NOMO-1 treated with DMSO at 0.1 percent for 48 hours (cell line): ENCODE data around the gene REC114.
"Not testable (repeated sequence)": the region's sequence is repeated elsewhere in the genome, so short reads cannot be mapped to it uniquely, and the experiment has no call there.

Experiments
- DNase-seq: peaks from one replicate; lab custom pipeline; 2025; ENCODE audit not compliant: unreplicated experiment; lab: John Stamatoyannopoulos, UW

REC114 gene, protein sequence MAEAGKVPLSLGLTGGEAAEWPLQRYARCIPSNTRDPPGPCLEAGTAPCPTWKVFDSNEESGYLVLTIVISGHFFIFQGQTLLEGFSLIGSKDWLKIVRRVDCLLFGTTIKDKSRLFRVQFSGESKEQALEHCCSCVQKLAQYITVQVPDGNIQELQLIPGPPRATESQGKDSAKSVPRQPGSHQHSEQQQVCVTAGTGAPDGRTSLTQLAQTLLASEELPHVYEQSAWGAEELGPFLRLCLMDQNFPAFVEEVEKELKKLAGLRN

GRCh38 chr15:73442968-73443367, at the start of gene REC114:
Gene REC114 (plus strand): TSS chr15:73443164. CDS start chr15:73443186, 22 bp downstream.
- no peak for DNase-seq

GRCh38 chr15:73393336-73393735, 49.6 kb upstream of the REC114 start:
- DNase-seq, result no peak

- DNase-seq, result no peak
Measured at GRCh38 chr15:73394782-73395181, 48.2 kb upstream of the REC114 start.

- DNase-seq, result no peak
Measured at GRCh38 chr15:73395671-73396070, 47.3 kb upstream of the REC114 start.

- DNase-seq, result no peak
Measured at GRCh38 chr15:73397461-73397860, 45.5 kb upstream of the REC114 start.

DNA sequence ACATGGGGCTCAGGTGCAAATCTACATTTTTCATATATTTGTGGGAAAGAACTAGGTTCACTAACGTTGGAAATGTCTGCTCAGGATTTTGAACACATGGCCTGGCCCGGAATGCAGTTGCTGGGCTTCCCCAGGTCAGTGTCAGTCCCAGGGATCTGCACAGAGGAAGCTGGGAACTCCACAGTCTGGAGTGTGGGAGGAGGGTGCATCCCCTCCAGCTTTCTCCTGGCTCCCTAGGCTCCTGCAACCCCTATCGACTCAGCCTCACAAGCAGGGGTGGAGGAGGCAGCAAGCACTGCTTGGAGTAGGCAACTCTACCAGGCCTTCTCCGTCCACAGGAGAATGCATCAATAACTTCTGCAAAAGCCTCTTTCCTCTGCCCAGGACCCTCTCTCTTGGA, 44.1 kb upstream of the REC114 start:
- DNase-seq, result no peak

DNA sequence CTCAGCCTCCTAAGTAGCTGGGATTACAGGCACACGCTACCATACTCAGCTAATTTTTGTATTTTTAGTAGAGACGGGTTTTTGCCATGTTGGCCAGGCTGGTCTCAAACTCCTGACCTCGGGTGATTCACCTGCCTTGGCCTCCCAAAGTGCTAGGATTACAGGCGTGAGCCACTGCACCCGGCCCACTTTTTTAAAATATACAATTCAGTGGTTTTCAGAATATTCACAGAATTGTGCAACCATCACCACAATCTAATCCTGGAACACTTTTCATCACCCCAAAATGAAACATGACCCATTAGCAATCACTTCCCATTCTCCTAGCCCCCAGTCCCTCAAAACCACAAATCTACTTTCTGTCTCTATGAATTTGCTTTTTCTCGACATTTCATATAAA, 42.7 kb upstream of the REC114 start:
- DNase-seq, result peak; percentile 90

DNA sequence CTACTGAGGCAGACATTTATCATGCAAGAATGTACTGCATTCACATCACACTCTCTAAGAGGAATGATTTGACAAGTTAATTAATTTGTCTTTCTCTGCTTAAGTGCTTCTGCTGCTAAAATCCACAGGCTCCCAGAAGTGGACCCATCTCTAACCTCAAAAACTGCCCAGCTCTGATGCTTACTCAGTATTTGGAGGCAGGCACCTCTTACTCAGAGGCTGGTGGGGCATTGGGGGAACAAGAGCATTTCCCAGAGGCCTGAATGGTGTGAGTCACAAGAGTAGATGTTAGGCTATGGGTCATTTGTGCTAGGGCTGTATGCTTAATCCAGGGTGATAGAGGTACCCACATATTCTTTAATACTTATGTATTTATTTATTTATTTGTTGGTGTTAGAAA, 39.8 kb upstream of the REC114 start:
- DNase-seq, result no peak

DNA sequence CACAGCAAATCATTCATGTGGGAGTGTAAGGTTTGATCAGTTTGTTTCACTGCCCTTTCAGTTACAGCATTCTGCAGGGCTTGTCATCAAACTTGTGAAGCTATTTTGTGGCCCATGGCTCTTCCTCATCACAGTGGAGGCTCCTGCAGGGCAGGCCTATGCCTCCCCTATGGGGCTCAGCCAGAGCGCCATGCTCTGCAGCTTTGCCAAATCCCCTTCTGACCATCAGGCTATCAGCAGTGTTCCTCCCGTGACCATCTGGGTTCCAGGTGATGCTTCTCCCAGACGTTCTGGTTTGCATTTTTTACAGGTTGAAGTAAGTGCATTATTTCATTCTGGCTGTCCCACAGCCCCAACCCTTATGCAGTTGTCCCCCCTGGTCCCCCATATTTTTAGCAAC, 28.1 kb upstream of the REC114 start:
- no peak for DNase-seq

GRCh38 chr15:73424506-73424905, 18.5 kb upstream of the REC114 start:
- peak; percentile 28 for DNase-seq

DNA sequence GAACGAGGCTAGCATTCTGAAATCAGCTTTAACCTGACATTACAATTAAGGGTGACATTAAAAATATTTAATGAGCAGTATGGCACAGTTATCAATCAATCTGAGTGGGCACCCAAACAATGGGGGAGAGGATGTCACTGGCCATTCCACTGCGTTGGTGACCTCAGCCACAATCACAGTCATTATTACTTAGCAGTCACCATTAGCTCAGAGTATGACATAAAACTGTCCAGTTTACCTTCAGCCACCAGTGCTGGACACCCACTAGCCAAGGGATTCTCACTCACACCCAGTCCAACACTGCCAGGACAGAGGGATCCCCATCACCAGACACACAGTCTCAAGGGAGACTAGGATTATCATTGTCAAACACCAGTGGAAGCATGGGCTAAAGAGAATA, 17.5 kb upstream of the REC114 start:
- no peak for DNase-seq

DNA sequence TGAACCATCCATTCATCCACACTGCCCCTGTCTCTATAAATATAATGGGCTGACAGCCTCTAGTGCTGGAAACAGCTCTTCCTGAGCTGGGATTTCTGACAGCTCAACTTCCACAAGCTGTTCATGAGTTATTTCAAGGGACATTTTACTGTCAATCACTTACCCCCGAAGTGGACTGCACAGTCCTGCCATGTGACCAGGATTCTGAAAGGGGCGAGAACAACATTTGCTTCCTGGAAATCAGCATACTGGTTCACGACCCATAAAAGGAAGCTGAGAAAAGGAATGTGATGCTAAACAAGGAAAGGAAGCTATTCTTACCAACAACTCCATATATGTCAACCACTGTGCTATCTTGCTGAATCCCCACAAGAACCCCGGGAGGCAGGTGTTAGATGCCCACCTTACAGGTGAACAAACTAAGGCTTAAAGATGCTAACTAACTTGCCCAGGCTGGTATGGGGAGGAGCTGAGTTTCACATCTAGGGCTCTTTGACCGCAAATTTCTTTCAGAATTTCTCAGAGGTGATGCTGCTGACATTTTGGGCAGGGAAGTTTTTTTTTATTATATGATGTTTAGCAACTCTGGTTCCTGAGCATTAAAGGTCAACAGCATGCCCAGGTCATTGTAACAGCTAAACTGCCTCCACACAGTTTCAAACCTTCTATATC, 16.5 kb upstream of the REC114 start:
- DNase-seq, result no peak

DNA sequence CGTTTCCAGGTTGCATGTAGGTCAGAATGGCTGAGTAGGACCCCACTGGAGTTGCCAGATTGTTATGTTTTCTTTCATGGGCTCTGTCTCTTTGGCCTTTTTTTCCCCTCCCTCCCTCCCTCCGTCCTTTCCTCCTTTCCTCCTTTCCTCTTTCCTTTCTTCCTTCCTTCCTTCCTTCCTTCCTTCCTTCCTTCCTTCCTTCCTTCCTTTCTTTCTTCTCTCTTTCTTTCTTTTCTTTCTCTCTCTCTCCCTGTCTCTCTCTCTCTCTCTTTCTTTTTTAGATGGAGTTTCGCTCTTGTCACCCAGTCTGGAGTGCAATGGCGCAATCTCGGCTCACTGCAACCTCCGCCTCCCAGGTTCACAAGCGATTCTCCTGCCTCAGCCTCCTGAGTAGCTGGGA, 11.6 kb upstream of the REC114 start:
- DNase-seq, result not testable (repeated sequence)

- no peak for DNase-seq
Measured at GRCh38 chr15:73433873-73434272, 9.1 kb upstream of the REC114 start.

DNA sequence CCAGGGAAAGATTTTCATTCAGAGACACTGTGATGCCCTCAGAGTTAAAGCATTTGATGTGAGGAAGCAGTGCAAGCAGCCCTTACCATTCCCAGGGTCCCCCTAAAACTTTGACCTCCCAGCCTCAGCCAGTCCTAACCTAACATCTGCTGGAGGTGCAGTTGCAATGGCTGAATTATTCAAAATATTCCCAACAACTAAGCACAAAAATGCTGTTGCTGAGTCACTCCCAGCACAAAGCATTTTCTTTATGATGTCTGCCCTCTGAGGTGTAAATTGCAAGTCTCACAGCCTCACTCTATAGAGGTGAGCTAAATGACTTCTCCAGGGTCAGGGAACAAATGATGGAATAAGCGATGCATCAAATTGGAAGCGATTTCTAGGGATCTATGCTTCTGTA, 6.4 kb upstream of the REC114 start:
- DNase-seq, result no peak

DNA sequence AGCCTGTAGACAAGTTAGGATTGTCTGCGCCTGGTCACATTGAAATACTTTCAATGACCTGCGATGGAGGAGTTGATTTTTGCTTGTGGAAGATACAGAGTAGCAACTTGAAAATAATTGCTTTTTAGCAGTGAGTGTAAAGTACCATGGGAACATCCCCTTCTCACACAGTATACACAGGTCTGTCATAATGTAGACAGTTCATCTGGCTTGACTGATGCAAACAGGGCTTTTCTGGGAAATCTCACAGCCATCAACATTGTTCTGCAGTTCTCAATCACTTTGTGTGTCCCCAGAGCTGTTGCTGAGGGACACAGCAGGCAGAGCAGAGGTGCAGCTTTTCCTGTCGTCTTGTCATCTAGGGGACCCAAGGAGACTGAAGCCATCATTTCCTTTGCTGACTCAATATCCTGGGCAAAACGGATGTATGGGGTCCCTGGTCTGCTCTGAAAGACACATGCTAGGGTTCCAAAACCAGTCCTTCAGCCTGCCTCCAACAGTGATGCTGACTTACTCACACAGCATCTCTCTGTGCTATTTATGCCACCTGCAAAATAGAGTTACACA, 5.3 kb upstream of the REC114 start:
- no peak for DNase-seq

DNA sequence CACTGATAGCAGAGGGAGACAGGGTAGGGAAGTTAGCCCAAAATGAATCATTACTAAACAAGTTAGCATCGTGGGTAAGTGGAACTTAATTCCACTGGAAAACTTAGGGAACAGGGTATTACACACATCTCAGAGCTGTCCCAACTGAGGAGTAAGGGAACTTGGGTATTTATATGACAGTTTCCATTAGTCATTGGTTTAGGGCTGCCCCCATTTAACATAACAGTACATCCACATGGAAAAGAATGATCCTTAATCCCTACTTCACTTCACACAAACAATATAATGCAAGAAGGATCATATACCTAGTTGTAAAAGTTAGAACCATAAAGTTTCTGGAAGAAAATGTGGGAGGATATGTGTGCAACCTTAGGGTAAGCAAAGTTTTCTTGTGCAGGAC, 4.3 kb upstream of the REC114 start:
- DNase-seq, result no peak

- DNase-seq, result no peak
Measured at GRCh38 chr15:73440571-73440970, 2.4 kb upstream of the REC114 start.

DNA sequence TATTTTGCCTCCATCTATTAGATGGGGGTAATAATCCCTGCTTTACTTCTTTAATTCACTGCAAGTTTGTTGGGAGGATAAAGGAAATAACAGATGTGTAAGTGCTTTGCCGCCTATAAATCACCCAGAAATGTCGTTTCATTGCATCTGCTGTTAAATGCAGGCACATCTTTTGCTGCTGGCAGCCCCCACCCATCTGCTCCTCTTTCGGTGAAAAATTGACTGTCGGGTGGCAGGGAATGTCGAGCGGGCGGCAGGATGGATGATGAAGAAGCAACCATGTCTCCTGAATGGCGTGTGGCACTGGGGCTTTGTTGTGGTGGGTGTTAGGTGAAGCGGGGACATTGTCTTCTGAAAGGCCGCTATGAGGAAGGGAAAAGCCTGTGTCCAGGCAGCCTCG, 543 bp upstream of the REC114 start:
- DNase-seq, result no peak

DNA sequence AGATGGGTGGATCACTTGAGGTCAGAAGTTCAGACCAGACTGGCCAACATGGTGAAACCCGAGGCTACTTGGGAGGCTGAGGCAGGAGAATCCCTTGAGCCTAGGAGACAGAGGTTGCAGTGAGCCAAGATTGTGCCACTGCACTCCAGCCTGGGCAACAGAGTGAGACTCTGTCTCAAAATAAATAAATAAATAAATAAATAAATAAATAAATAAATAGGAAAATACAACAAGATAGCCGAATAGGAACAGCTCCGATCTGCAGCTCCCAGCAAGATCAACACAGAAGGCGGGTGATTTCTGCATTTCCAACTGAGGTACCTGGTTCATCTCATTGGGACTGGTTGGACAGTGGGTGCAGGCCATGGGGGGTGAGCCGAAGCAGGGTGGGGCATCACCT, 4.5 kb downstream of the REC114 start:
- not testable (repeated sequence) for DNase-seq

DNA sequence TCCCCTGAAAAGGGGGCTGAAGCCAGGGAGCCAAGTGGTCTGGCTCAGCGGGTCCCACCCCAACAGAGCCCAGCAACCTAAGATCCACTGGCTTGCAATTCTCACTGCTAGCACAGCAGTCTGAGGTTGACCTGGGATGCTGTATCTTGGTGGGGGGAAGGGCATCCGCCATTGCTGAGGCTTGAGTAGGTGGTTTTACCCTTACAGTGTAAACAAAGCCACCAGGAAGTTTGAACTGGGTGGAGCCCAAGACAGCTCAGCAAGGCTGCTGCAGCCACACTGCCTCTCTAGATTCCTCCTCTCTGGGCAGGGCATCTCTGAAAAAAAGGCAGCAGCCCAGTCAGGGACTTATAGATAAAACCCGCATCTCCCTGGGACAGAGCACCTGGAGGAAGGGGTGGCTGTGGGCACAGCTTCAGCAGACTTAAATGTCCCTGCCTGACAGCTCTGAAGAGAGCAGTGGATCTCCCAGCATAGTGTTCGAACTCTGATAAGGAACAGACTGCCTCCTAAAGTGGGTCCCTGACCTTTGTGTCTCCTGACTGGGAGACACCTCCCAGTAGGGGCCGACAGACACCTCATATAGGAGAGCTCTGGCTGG, 5.3 kb downstream of the REC114 start:
- DNase-seq, result not testable (repeated sequence)

- DNase-seq, result not testable (repeated sequence)
Measured at GRCh38 chr15:73449980-73450379, 7.0 kb downstream of the REC114 start.
